ENCODE data around the gene TRERF1.

The TRERF1 gene

GRCh38 chr6:42184475-42184874 is 267.3 kb downstream of the TRERF1 start:
- no peak overlapping the region for H3K4me3 Mint-ChIP-seq
- H3K27me3 Mint-ChIP-seq: peaks cover 9% of the 10 kb centered on the region
- no peak for DNase-seq
- H3K27ac Mint-ChIP-seq: no peak overlapping the region
- H3K9me3 Mint-ChIP-seq: no peaks in the 10 kb centered on the region
- H3K36me3 Mint-ChIP-seq (ENCODE audit: low read depth): no peaks in the 10 kb centered on the region
- H3K4me1 Mint-ChIP-seq (ENCODE audit: low read depth): peaks cover 8% of the 10 kb centered on the region

DNA sequence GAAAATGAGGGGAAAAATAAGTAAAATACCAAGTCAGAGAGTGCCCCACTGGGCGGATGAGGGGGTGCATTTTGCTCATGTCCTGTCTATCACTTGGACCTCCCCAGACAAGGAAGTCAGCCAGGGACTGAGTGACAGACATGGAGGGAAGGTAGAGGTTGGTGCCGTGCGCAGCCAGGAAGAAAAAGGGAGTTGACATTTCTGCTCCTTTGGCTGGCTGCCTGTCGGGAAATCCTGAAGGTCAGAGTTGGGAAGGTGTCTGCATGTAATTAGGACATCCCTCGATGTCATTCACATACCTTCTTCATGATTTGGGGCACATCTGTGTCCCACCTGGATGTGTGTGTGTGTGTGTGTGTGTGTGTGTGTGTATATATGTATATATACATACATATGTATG is 269.6 kb downstream of the TRERF1 start:
- no peaks in the 10 kb centered on the region for H3K9me3 Mint-ChIP-seq
- no peak overlapping the region for H3K27ac Mint-ChIP-seq
- H3K4me1 Mint-ChIP-seq (ENCODE audit: low read depth): peaks cover 21% of the 10 kb centered on the region

GRCh38 chr6:42179945-42180313 is 271.8 kb downstream of the TRERF1 start:
- Mint-ChIP-seq H3K4me3 (no peak overlapping the region), H3K27ac (no peak overlapping the region), H3K36me3 (ENCODE audit: low read depth) (no peaks in the 10 kb centered on the region), H3K9me3 (no peaks in the 10 kb centered on the region), H3K4me1 (ENCODE audit: low read depth) (peaks cover 22% of the 10 kb centered on the region), H3K27me3 (peaks cover 17% of the 10 kb centered on the region)
- DNase-seq: no peak

More for the DNA sequence above, 269.6 kb downstream of the TRERF1 start:
- Mint-ChIP-seq H3K4me3 (no peak overlapping the region), H3K36me3 (ENCODE audit: low read depth) (no peaks in the 10 kb centered on the region), H3K27me3 (peaks cover 17% of the 10 kb centered on the region)
- DNase-seq: no peak

DNA sequence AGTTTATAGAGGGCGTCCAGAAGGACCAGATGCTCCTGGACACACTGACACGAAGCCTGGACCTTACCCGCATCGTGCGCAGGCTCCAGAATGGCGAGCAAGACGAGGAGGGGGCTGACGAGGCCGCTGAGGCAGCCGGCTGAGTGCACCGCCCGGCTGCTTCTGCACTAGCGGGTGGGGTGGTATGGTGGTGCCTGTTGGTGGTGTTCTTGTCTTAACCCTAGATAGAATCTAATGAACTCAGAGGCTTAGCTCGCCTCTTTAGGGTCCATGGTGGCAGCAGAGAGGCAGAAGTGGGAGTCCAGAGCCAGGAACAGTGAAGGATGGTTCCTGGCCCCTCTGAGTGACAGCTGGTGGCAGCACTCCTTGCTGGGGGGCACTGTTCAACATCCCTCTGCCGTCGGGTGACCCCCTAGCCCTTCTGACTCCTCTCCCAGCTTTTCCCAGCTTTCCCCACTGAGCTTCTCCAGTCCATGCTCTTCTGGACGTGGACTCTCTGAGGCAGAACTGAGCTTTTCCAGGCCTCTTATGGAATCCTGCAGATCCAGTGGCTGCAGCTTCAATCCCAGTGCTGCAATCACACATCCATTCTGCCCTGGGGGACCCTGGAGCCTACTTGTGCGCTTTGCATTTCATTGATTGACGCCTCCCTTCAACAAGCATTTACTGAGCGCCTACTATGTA is 272.3 kb downstream of the TRERF1 start:
- DNase-seq: no peak
- no peak overlapping the region for H3K27ac Mint-ChIP-seq
- no peaks in the 10 kb centered on the region for H3K9me3 Mint-ChIP-seq
- H3K4me1 Mint-ChIP-seq (ENCODE audit: low read depth): peaks cover 22% of the 10 kb centered on the region
- H3K36me3 Mint-ChIP-seq (ENCODE audit: low read depth): no peaks in the 10 kb centered on the region
- no peak overlapping the region for H3K4me3 Mint-ChIP-seq
- peaks cover 17% of the 10 kb centered on the region for H3K27me3 Mint-ChIP-seq

- no peak overlapping the region for H3K4me3 Mint-ChIP-seq
- H3K9me3 Mint-ChIP-seq: no peaks in the 10 kb centered on the region
Measured at GRCh38 chr6:42177514-42178364, 274.0 kb downstream of the TRERF1 start.

DNA sequence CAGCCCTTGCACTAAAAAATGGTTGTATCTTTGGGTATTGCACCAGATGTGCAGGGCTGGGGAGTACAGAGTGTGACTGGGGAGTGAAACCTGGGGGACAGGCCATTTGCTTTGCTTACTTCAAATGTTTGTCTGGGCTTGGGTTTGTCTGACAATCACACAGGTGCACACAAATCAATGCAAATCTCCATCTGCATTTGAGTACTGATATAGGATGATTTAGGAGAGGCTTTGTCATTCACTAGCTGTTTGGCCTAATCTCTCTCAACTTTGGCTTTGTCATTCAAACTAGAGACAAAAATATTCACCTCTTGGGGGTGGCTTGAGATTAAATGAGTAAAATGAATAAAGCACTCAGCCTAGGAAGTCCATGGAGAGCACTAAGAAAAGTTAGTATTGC is 274.7 kb downstream of the TRERF1 start:
- Mint-ChIP-seq H3K4me1 (ENCODE audit: low read depth) (peaks cover 22% of the 10 kb centered on the region), H3K4me3 (no peak overlapping the region), H3K27me3 (peaks cover 17% of the 10 kb centered on the region), H3K27ac (no peak overlapping the region), H3K36me3 (ENCODE audit: low read depth) (no peaks in the 10 kb centered on the region), H3K9me3 (no peaks in the 10 kb centered on the region)
- no peak for DNase-seq

More at GRCh38 chr6:42177514-42178364, 274.0 kb downstream of the TRERF1 start:
- DNase-seq: peak; percentile 49
- Mint-ChIP-seq H3K27ac (no peak overlapping the region), H3K27me3 (peaks cover 17% of the 10 kb centered on the region), H3K4me1 (ENCODE audit: low read depth) (peaks cover 22% of the 10 kb centered on the region), H3K36me3 (ENCODE audit: low read depth) (no peaks in the 10 kb centered on the region)

- Mint-ChIP-seq H3K4me3 (no peak overlapping the region), H3K27ac (no peak overlapping the region), H3K9me3 (no peaks in the 10 kb centered on the region), H3K36me3 (ENCODE audit: low read depth) (no peaks in the 10 kb centered on the region), H3K4me1 (ENCODE audit: low read depth) (peaks cover 22% of the 10 kb centered on the region), H3K27me3 (peaks cover 15% of the 10 kb centered on the region)
- DNase-seq: no peak
Measured at GRCh38 chr6:42175860-42176259, 275.9 kb downstream of the TRERF1 start.
